Ovary (tissue), 9 donors: ENCODE results near the gene WDR59. TPM values are rescaled to one million over a fixed set of nuclear protein-coding genes. Genes with fewer than 3 reads are reported as not detected.

Source experiments
- DNase-seq, 5 donors: peaks; one replicate each; pipeline ENCODE4 v3.0.0-alpha.2; 2019 to 2020
- H3K27ac ChIP-seq, 2 donors: fragments of 200-600 bp; one replicate each; pipeline versions ENCODE4 v1.5.1 to v1.8.0; 2019 to 2022
- H3K27me3 ChIP-seq: fragments of 200-600 bp; one replicate; pipeline ENCODE4 v1.8.0; 2022
- H3K36me3 ChIP-seq: fragments of 200-600 bp; sonication (generic); one replicate; pipeline ENCODE4 v1.5.1; 2019
- H3K4me1 ChIP-seq: one replicate; pipeline ENCODE4 v1.8.1; 2013; ENCODE audit warnings: mild to moderate bottlenecking, moderate library complexity; ENCODE audit not compliant: insufficient read depth
- H3K4me3 ChIP-seq: fragments of 200-600 bp; sonication (generic); one replicate; pipeline ENCODE4 v1.5.1; 2017
- H3K9me3 ChIP-seq, 2 donors: fragments of 200-600 bp in 1 of 2; sonication (generic) in 1 of 2; one replicate each; pipeline versions ENCODE4 v1.5.1 to v1.8.1; 2013 to 2019; ENCODE audit warnings: mild to moderate bottlenecking in 1 of 2, moderate library complexity in 1 of 2
- CTCF ChIP-seq, 3 donors: fragments of 450-650 bp in 2 of 3; fragments of 200-600 bp in 1 of 3; IDR thresholded peaks; one replicate each; pipeline versions ENCODE4 v1.5.1 to v1.8.0; 2016 to 2022; ENCODE audit warnings: antibody characterized with exemption in 3 of 3, mild to moderate bottlenecking in 1 of 3
- EP300 ChIP-seq: sonication (generic); formaldehyde crosslinking; IDR thresholded peaks from one replicate; pipeline ENCODE4 v1.6.1; 2017; ENCODE audit warnings: antibody characterized with exemption
- POLR2A ChIP-seq: fragments of 450-650 bp; IDR thresholded peaks from one replicate; pipeline ENCODE4 v1.6.1; 2017; ENCODE audit warnings: antibody characterized with exemption, mild to moderate bottlenecking, moderate library complexity
- WGBS, 3 donors: extraction: QIAGEN DNeasy Blood & Tissue Kit in 1 of 3; methylation state at CpG; one replicate each; pipeline versions ENCODE4 v1.1.5 to v1.1.7; 2013 to 2017; 5-methylcytosine and 5-hydroxymethylcytosine counted together
- intact Hi-C, 4 donors: fragments of 100-400 bp; cut with DNase I; formaldehyde crosslinking; loops; one replicate each; pipeline versions ENCODE4 v1.11.0 to v1.15.1; 2022 to 2023
- polyA plus RNA-seq, 2 donors: library from polyadenylated mRNA; stranded (reverse); fragments of 200-250 nt in 1 of 2; fragments of 350-450 nt in 1 of 2; fragmentation: Illumina TruSeq in 1 of 2; extraction: RNeasy Lipid Tissue Mini Kit (QIAGEN cat#74804) in 1 of 2; gene quantifications; one replicate each; pipeline ENCODE4 v1.2.3, GENCODE V29; 2013 to 2014
- total RNA-seq, 7 donors: library from RNA; depleted of rRNA in 2 of 7; stranded (reverse); fragments of >200 nt in 2 of 7; fragmentation: NEBNext Ultra II Directional in 3 of 7; extraction: Animal tissue kit (Norgen Biotek cat#: 25700) in 3 of 7; gene quantifications; one replicate each; pipeline versions ENCODE4 v1.1.0 to v1.2.4, GENCODE V29; 2016 to 2023
- donor health status: DM: no; HTN: no; CAD: no; lungs with moderate emphysema.
- donor health status: DM: no; HTN: no; CAD: no.
- donor health status: Bipolar disorder and iron deficiency.
- donor health status: DM: yes; HTN: yes; CAD: no.
- donor health status: DM: no; HTN: no; CAD: no.
- donor health status: DM: yes; HTN: yes; CAD: no.

The WDR59 gene
- total and polyA plus RNA-seq, 9 donors: 23.6 to 82.3 (median 59.3) TPM

- no peaks in the 10 kb centered on the region for H3K36me3 ChIP-seq
- no peak overlapping the region for H3K4me3 ChIP-seq
- WGBS, 3 donors: 84 to 89% (median 87%) methylated on average over 5 of the region's 5 CpGs
- DNase-seq: no peak
- H3K27me3 ChIP-seq: no peaks in the 10 kb centered on the region
- TF ChIP-seq POLR2A (no peak), EP300 (no peak), CTCF (IDR thresholded peaks at IDR 0.05) (no peak)
- intact Hi-C loops: no loop called here
- no peaks in the 10 kb centered on the region for H3K4me1 ChIP-seq
- H3K27ac ChIP-seq: no peak overlapping the region
- peaks cover 0 to 3% of the 10 kb centered on the region in 2 donors for H3K9me3 ChIP-seq
These were observed 153.5 kb downstream of the WDR59 start for GRCh38 chr16:74831467-74831866.

GRCh38 chr16:74830648-74831047 lies 154.3 kb downstream of the WDR59 start:
- Histone ChIP-seq H3K27me3 (no peaks in the 10 kb centered on the region), H3K4me1 (no peaks in the 10 kb centered on the region), H3K4me3 (no peak overlapping the region), H3K27ac (no peak overlapping the region), H3K9me3 (peaks cover 0 to 3% of the 10 kb centered on the region in 2 donors), H3K36me3 (no peaks in the 10 kb centered on the region)
- DNase-seq: no peak
- no peak for TF ChIP-seq EP300
- no peak for TF ChIP-seq POLR2A
- TF ChIP-seq CTCF (IDR thresholded peaks at IDR 0.05): no peak
- intact Hi-C loops: no loop called here
- 57 to 65% (median 64%) methylated on average over 3 of the region's 3 CpGs for whole genome bisulfite sequencing, 3 donors

GRCh38 chr16:74829637-74830036 lies 155.3 kb downstream of the WDR59 start:
- H3K4me1 ChIP-seq: no peaks in the 10 kb centered on the region
- 58 to 65% (median 65%) methylated on average over 5 of the region's 5 CpGs for WGBS, 3 donors
- H3K27ac ChIP-seq: no peak overlapping the region
- intact Hi-C loops: no loop called here
- no peak overlapping the region for H3K4me3 ChIP-seq
- no peak for DNase-seq
- TF ChIP-seq CTCF (IDR thresholded peaks at IDR 0.05) (no peak), EP300 (no peak), POLR2A (no peak)
- H3K9me3 ChIP-seq: peaks cover 0 to 3% of the 10 kb centered on the region in 2 donors
- H3K27me3 ChIP-seq: no peaks in the 10 kb centered on the region
- H3K36me3 ChIP-seq: no peaks in the 10 kb centered on the region

- TF ChIP-seq EP300 (no peak), POLR2A (no peak), CTCF (IDR thresholded peaks at IDR 0.05) (no peak)
- Histone ChIP-seq H3K27ac (no peak overlapping the region), H3K4me3 (no peak overlapping the region), H3K27me3 (no peaks in the 10 kb centered on the region), H3K9me3 (peaks cover 0 to 7% of the 10 kb centered on the region in 2 donors), H3K4me1 (no peaks in the 10 kb centered on the region), H3K36me3 (no peaks in the 10 kb centered on the region)
- no peak for DNase-seq
- 72 to 91% (median 74%) methylated on average over 5 of the region's 5 CpGs for WGBS, 3 donors
- intact Hi-C loops: no loop called here
These were observed 159.0 kb downstream of the WDR59 start for GRCh38 chr16:74825941-74826340.
